SJSA1 (cell line): ENCODE data around the gene HLTF. TPM values are rescaled to one million over a fixed set of nuclear protein-coding genes. Genes with fewer than 3 reads are reported as not detected.

Experiments
- DNase-seq, 2 experiments: peaks; one replicate each; pipeline ENCODE4 v3.0.0-alpha.2; 2015 to 2020; ENCODE audit warnings: low spot score in 2 of 2, low read depth in 1 of 2
- H3K27ac ChIP-seq: fragments of 250-450 bp; sonication (Bioruptor Pico); 2 replicates; pipeline ENCODE4 v1.5.1; 2020; ENCODE audit warnings: mild to moderate bottlenecking, moderate library complexity
- H3K27me3 ChIP-seq: fragments of 250-450 bp; sonication (Bioruptor Pico); replicated peaks from 2 replicates; pipeline ENCODE4 v1.5.1; 2020; ENCODE audit warnings: mild to moderate bottlenecking, moderate library complexity
- H3K36me3 ChIP-seq: fragments of 250-450 bp; sonication (Bioruptor Pico); 2 replicates; pipeline ENCODE4 v1.5.1; 2020; ENCODE audit warnings: mild to moderate bottlenecking
- H3K4me1 ChIP-seq: fragments of 250-450 bp; sonication (Bioruptor Pico); replicated peaks from 2 replicates; pipeline ENCODE4 v1.6.1; 2021; ENCODE audit warnings: mild to moderate bottlenecking
- H3K4me3 ChIP-seq: fragments of 250-450 bp; sonication (Bioruptor Pico); 2 replicates; pipeline ENCODE4 v1.5.1; 2020; ENCODE audit warnings: mild to moderate bottlenecking
- H3K9me3 ChIP-seq: fragments of 250-450 bp; sonication (Bioruptor Pico); replicated peaks from 2 replicates; pipeline ENCODE4 v1.5.1; 2020; ENCODE audit warnings: mild to moderate bottlenecking
- total RNA-seq: library from RNA; depleted of rRNA; stranded (reverse); fragments of >200 nt; shearing (Covaris generic); gene quantifications from 2 replicates; pipeline ENCODE4 v1.2.3, GENCODE V29; 2014

The HLTF gene
- total RNA-seq, 1 experiment from 2014 or later, result 70.5 TPM

GRCh38 chr3:149061776-149062175 is 24.6 kb downstream of the HLTF start:
- peaks cover 51% of the 10 kb centered on the region for H3K36me3 ChIP-seq
- no peak for DNase-seq
- H3K27ac ChIP-seq, result no peak overlapping the region
- no peak overlapping the region for H3K4me3 ChIP-seq
- H3K9me3 ChIP-seq, result no peaks in the 10 kb centered on the region
- H3K27me3 ChIP-seq, result no peaks in the 10 kb centered on the region
- no peaks in the 10 kb centered on the region for H3K4me1 ChIP-seq

DNA sequence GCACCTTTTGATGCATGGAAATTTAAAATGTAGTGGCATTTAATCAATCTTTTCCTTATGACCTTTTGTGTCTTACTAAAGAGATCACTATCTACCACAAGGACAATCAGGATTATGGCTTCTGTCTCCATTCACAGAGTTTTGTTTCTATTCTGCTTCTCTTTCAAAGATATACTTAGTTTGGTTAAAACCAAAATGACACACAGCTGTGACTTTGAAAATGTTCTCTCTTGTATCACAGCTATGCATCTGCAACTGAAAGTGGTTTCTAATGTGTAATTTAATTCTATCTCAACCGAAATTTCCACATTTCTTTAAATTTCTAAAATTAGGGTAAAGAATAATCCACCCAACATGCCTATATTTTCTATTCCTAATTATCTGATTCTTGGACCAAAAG is 27.7 kb downstream of the HLTF start:
- Histone ChIP-seq H3K36me3 (peaks cover 59% of the 10 kb centered on the region), H3K9me3 (no peaks in the 10 kb centered on the region), H3K27ac (no peak overlapping the region), H3K4me3 (no peak overlapping the region), H3K27me3 (no peaks in the 10 kb centered on the region), H3K4me1 (no peaks in the 10 kb centered on the region)
- DNase-seq, result no peak

DNA sequence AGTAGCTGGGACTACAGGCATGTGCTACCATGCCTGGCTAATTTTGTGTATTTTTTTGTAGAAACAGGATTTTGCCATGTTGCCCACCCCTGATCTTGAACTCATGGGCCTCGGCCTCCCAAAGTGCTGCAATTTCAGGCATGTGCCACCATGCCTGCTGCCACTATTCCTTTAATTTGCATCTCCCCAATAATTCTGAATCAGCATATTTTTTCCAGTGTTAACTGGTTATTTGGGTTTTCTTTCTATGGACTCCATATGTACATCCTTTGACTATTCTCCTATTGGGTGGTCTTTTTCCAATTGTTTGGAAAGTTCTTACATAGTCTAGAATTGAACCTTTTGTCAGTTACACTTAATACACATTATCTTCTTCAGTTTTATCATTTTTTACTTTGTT is 28.1 kb downstream of the HLTF start:
- no peak overlapping the region for H3K27ac ChIP-seq
- no peak overlapping the region for H3K4me3 ChIP-seq
- H3K4me1 ChIP-seq, result no peaks in the 10 kb centered on the region
- no peak for DNase-seq
- H3K9me3 ChIP-seq, result no peaks in the 10 kb centered on the region
- H3K27me3 ChIP-seq, result no peaks in the 10 kb centered on the region
- H3K36me3 ChIP-seq, result peaks cover 58% of the 10 kb centered on the region

DNA sequence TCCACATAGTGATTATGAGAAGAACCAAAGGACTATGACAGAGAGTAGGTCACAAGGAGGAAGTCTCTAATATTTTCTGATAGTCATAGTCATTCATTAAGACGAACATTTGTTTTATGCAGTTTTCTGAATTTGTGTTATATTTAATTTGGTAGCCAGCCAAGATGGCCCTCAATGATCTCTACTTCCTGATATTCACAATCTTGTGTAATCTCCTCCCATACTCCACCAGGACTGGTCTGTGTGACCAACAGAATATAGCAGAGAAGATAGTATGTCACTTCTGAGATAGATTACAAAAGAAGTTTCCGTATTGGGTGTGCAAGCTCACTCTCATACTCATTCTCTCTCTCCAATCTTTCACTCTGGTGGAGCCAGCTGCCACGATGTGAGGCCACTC is 30.8 kb downstream of the HLTF start:
- no peaks in the 10 kb centered on the region for H3K4me1 ChIP-seq
- no peaks in the 10 kb centered on the region for H3K9me3 ChIP-seq
- H3K36me3 ChIP-seq, result peaks cover 62% of the 10 kb centered on the region
- no peak overlapping the region for H3K27ac ChIP-seq
- no peak for DNase-seq
- H3K27me3 ChIP-seq, result no peaks in the 10 kb centered on the region
- H3K4me3 ChIP-seq, result no peak overlapping the region

GRCh38 chr3:149044339-149045083 is 41.8 kb downstream of the HLTF start:
- Histone ChIP-seq H3K36me3 (peaks cover 70% of the 10 kb centered on the region), H3K4me3 (no peak overlapping the region), H3K27ac (no peak overlapping the region), H3K27me3 (no peaks in the 10 kb centered on the region), H3K9me3 (no peaks in the 10 kb centered on the region), H3K4me1 (no peaks in the 10 kb centered on the region)
- no peak for DNase-seq

GRCh38 chr3:149042789-149043386 is 43.4 kb downstream of the HLTF start:
- Histone ChIP-seq H3K4me1 (no peaks in the 10 kb centered on the region), H3K4me3 (no peak overlapping the region), H3K27me3 (no peaks in the 10 kb centered on the region), H3K36me3 (peaks cover 69% of the 10 kb centered on the region), H3K27ac (no peak overlapping the region), H3K9me3 (no peaks in the 10 kb centered on the region)
- no peak for DNase-seq

- Histone ChIP-seq H3K27me3 (no peaks in the 10 kb centered on the region), H3K9me3 (no peaks in the 10 kb centered on the region), H3K4me3 (no peak overlapping the region), H3K36me3 (peaks cover 61% of the 10 kb centered on the region), H3K27ac (no peak overlapping the region), H3K4me1 (no peaks in the 10 kb centered on the region)
- no peak for DNase-seq
Measured at GRCh38 chr3:149038322-149038721, 48.0 kb downstream of the HLTF start.

DNA sequence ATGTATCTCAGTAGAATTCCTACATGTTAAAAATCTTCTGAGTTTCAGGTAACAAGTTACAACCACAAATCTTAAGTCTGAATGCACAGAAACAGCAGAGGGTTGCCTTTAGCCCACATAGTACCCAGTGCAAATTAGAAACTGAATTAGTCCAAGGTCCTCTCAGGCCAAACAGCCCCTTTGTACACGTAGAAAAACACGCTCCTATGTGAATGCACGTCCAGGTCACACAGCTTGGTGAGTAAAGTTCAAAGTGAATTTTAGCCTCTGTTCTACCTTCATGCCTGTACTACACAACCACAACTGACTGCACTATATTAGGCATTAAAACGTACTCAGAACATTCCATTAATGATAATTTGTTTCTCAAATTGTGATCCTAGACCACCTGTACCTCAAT is 48.6 kb downstream of the HLTF start:
- Histone ChIP-seq H3K4me1 (no peaks in the 10 kb centered on the region), H3K27me3 (no peaks in the 10 kb centered on the region), H3K4me3 (no peak overlapping the region), H3K36me3 (peaks cover 60% of the 10 kb centered on the region), H3K9me3 (no peaks in the 10 kb centered on the region), H3K27ac (no peak overlapping the region)
- no peak for DNase-seq

- Histone ChIP-seq H3K4me3 (no peak overlapping the region), H3K27me3 (no peaks in the 10 kb centered on the region), H3K36me3 (peaks cover 54% of the 10 kb centered on the region), H3K9me3 (no peaks in the 10 kb centered on the region), H3K4me1 (no peaks in the 10 kb centered on the region), H3K27ac (no peak overlapping the region)
- DNase-seq, result no peak
Measured at GRCh38 chr3:149031096-149031495, 55.2 kb downstream of the HLTF start.

DNA sequence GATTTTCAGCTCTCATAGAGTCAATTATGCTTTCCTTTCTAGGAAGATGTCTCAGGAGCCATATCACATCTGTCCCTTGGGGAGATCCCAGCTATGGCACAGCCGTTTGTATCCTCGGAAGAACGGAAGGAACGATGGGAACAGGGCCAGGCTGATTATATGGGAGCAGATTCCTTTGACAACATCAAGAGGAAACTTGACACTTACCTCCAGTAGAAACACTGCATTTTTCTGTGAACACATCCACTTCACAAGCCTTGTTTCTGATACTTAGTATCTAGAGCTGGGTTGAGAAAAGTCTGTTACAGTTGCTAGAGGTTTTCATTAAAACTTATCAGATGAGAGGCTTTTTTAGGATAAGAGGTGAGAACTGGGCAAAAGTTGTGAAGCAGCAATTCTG is 59.6 kb downstream of the HLTF start:
- no peak for DNase-seq
- no peaks in the 10 kb centered on the region for H3K27me3 ChIP-seq
- H3K9me3 ChIP-seq, result peaks cover 7% of the 10 kb centered on the region; the same call in 1 of the 2 replicates
- peaks cover 4% of the 10 kb centered on the region; the same call in 1 of the 2 replicates for H3K4me1 ChIP-seq
- no peak overlapping the region for H3K27ac ChIP-seq
- H3K4me3 ChIP-seq, result no peak overlapping the region
- H3K36me3 ChIP-seq, result peaks cover 64% of the 10 kb centered on the region

- no peak for DNase-seq
- H3K27me3 ChIP-seq, result no peaks in the 10 kb centered on the region
- peaks cover 7% of the 10 kb centered on the region; the same call in 1 of the 2 replicates for H3K9me3 ChIP-seq
- H3K36me3 ChIP-seq, result peaks cover 45% of the 10 kb centered on the region
- no peak overlapping the region for H3K27ac ChIP-seq
- H3K4me3 ChIP-seq, result no peak overlapping the region
- peaks cover 4% of the 10 kb centered on the region; the same call in 1 of the 2 replicates for H3K4me1 ChIP-seq
Measured at GRCh38 chr3:149023951-149024350, 62.4 kb downstream of the HLTF start.

DNA sequence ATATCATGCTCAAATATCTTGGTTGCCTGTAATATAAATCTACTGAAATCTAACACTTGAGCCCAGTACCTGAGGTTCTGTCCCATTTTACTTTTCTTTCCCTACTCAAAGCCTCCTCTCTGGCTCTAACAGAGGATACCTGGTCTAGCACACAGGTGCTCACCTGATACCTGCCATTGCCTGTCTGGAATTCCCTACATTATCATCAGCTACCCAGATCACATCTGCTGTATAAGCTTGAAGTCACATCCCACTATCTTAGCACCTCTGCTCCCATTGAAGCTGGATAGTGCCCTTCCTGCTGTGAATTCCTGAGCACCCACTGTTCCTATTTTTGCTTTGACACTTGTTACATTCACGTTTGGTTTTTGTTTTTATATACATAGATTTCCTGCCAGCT is 64.5 kb downstream of the HLTF start:
- Histone ChIP-seq H3K27me3 (no peaks in the 10 kb centered on the region), H3K27ac (no peak overlapping the region), H3K4me1 (peaks cover 11% of the 10 kb centered on the region), H3K9me3 (peaks cover 7% of the 10 kb centered on the region; the same call in 1 of the 2 replicates), H3K4me3 (no peak overlapping the region), H3K36me3 (peaks cover 31% of the 10 kb centered on the region)
- no peak for DNase-seq

GRCh38 chr3:149020839-149021252 is 65.5 kb downstream of the HLTF start:
- no peak overlapping the region for H3K27ac ChIP-seq
- no peak overlapping the region for H3K4me3 ChIP-seq
- H3K9me3 ChIP-seq, result peaks cover 7% of the 10 kb centered on the region; the same call in 1 of the 2 replicates
- peaks cover 23% of the 10 kb centered on the region for H3K36me3 ChIP-seq
- DNase-seq, result no peak
- H3K27me3 ChIP-seq, result no peaks in the 10 kb centered on the region
- H3K4me1 ChIP-seq, result peaks cover 18% of the 10 kb centered on the region

DNA sequence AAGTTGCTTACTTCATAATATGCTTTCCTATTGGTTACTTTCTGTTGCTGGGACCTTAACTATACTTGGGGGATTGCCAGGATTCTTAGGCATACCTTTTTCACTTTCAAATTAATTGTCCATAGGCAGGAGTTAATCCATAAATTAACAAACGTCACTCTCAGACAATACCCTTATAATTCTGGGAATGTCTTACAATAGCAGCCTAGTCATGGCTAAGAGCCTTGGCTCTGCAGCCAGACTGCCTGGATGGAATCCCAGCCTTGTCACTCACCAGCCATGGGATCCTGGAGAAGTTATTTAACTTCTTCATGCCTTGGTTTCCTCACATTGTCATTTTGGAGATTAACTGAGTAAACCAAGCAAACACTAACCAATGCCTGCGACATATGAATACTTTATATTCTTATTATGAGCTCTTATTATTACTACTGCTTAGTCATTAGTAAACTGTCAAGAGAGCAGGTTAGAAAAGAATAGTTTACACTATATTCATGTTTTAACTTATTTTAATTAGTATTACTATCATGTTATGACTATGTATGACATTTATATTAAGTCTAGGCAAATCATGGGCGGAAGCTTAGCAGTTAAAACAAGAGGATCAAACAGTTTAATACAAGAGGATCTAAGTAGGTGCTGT is 66.0 kb downstream of the HLTF start:
- DNase-seq, result no peak
- Histone ChIP-seq H3K4me3 (no peak overlapping the region), H3K27me3 (no peaks in the 10 kb centered on the region), H3K4me1 (peaks cover 18% of the 10 kb centered on the region), H3K27ac (no peak overlapping the region), H3K9me3 (peaks cover 6% of the 10 kb centered on the region; the same call in 1 of the 2 replicates), H3K36me3 (peaks cover 17% of the 10 kb centered on the region)
